DND-41 (cell line): Measurements from ENCODE around the gene ST14.

Source experiments
- ATAC-seq: fragments of 200-7000 bp; cut with Tn5 transposase; 3 replicates; pipeline ENCODE4 v1.9.1; 2021; ENCODE audit warnings: low read depth; ENCODE audit not compliant: insufficient read depth
- DNase-seq: peaks from one replicate; pipeline ENCODE4 v3.0.0-alpha.2; 2020
- H2AFZ ChIP-seq: 2 replicates; pipeline ENCODE4 v1.6.0; 2012; ENCODE audit warnings: low read depth, low read length
- H3K27ac ChIP-seq: 2 replicates; pipeline ENCODE4 v1.5.1; 2012; ENCODE audit warnings: low read length, inconsistent platforms
- H3K27me3 ChIP-seq: fragments of 200-600 bp; sonication (generic); 2 replicates; pipeline ENCODE4 v1.6.0; 2012; ENCODE audit warnings: low read length, mild to moderate bottlenecking, inconsistent platforms; ENCODE audit not compliant: insufficient read depth, poor library complexity
- H3K36me3 ChIP-seq: 2 replicates; pipeline ENCODE4 v1.5.1; 2012; ENCODE audit warnings: low read length, inconsistent platforms; ENCODE audit not compliant: insufficient read depth
- H3K4me1 ChIP-seq: 2 replicates; pipeline ENCODE4 v1.5.1; 2012; ENCODE audit warnings: mild to moderate bottlenecking, low read length; ENCODE audit not compliant: insufficient read depth
- H3K4me2 ChIP-seq: 2 replicates; pipeline ENCODE4 v1.6.0; 2012; ENCODE audit warnings: mild to moderate bottlenecking, moderate library complexity, low read length, inconsistent platforms; ENCODE audit not compliant: insufficient read depth
- H3K4me3 ChIP-seq, 2 experiments: fragments of 200-600 bp in 1 of 2; shearing (Covaris generic) in 1 of 2; 2 replicates each; pipeline ENCODE4 v1.5.1; 2012 to 2016; ENCODE audit warnings: inconsistent platforms in 2 of 2, low read length in 2 of 2, mild to moderate bottlenecking in 2 of 2, low read depth in 1 of 2, moderate library complexity in 1 of 2
- H3K79me2 ChIP-seq: 2 replicates; pipeline ENCODE4 v1.6.0; 2012; ENCODE audit warnings: low read length, inconsistent platforms; ENCODE audit not compliant: insufficient read depth
- H3K9ac ChIP-seq: 2 replicates; pipeline ENCODE4 v1.6.0; 2012; ENCODE audit warnings: low read depth, mild to moderate bottlenecking, inconsistent platforms, low read length, moderate library complexity
- H3K9me3 ChIP-seq: 2 replicates; pipeline ENCODE4 v1.5.1; 2012; ENCODE audit warnings: low read length, moderate library complexity, mild to moderate bottlenecking, inconsistent platforms; ENCODE audit not compliant: insufficient read depth, severe bottlenecking
- H4K20me1 ChIP-seq: 2 replicates; pipeline ENCODE4 v1.6.0; 2012; ENCODE audit warnings: low read length; ENCODE audit not compliant: insufficient read depth
- CTCF ChIP-seq: IDR thresholded peaks from 2 replicates; pipeline ENCODE4 v1.5.1; 2012; ENCODE audit warnings: borderline replicate concordance, low read length, moderate library complexity, mild to moderate bottlenecking; ENCODE audit not compliant: poor library complexity, severe bottlenecking; ENCODE audit errors: extremely low read depth
- EZH2 ChIP-seq: IDR thresholded peaks from 3 replicates; pipeline ENCODE4 v1.6.1; 2012; ENCODE audit warnings: borderline replicate concordance, low read depth, mild to moderate bottlenecking, moderate library complexity, low read length, inconsistent platforms; ENCODE audit not compliant: severe bottlenecking

The ST14 gene

GRCh38 chr11:130144141-130144540 is 15.4 kb upstream of the ST14 start:
- Histone ChIP-seq H3K4me3 (no peak overlapping the region), H3K27me3 (no peaks in the 10 kb centered on the region), H3K4me2 (no peak overlapping the region), H3K36me3 (peaks cover 51% of the 10 kb centered on the region), H3K27ac (no peak overlapping the region), H4K20me1 (no peaks in the 10 kb centered on the region), H3K9me3 (no peaks in the 10 kb centered on the region), H3K9ac (no peak overlapping the region), H3K79me2 (no peaks in the 10 kb centered on the region), H2AFZ (no peak overlapping the region), H3K4me1 (no peaks in the 10 kb centered on the region)
- ATAC-seq (no peak), DNase-seq (no peak)
- TF ChIP-seq EZH2 (no peak), CTCF (no peak)

- ATAC-seq (no peak), DNase-seq (no peak)
- no peak overlapping the region for H3K4me2 ChIP-seq
- no peak overlapping the region for H3K9ac ChIP-seq
- H3K79me2 ChIP-seq = no peaks in the 10 kb centered on the region
- no peaks in the 10 kb centered on the region for H3K4me1 ChIP-seq
- H3K36me3 ChIP-seq = peaks cover 44% of the 10 kb centered on the region
- H3K27ac ChIP-seq = no peak overlapping the region
- H4K20me1 ChIP-seq = no peaks in the 10 kb centered on the region
- TF ChIP-seq EZH2 (no peak), CTCF (no peak)
- H3K27me3 ChIP-seq = no peaks in the 10 kb centered on the region
- no peaks in the 10 kb centered on the region for H3K9me3 ChIP-seq
- no peak overlapping the region for H2AFZ ChIP-seq
- H3K4me3 ChIP-seq = no peak overlapping the region
Measured at GRCh38 chr11:130144861-130145281, 14.7 kb upstream of the ST14 start.

- H3K36me3 ChIP-seq = peaks cover 39% of the 10 kb centered on the region
- H3K4me1 ChIP-seq = no peaks in the 10 kb centered on the region
- ATAC-seq = no peak
- H3K4me3 ChIP-seq = no peak overlapping the region
- no peaks in the 10 kb centered on the region for H3K9me3 ChIP-seq
- TF ChIP-seq EZH2 (no peak), CTCF (no peak)
- no peaks in the 10 kb centered on the region for H3K27me3 ChIP-seq
- no peaks in the 10 kb centered on the region for H4K20me1 ChIP-seq
- no peak overlapping the region for H3K4me2 ChIP-seq
- no peaks in the 10 kb centered on the region for H3K79me2 ChIP-seq
- no peak overlapping the region for H2AFZ ChIP-seq
- DNase-seq = no peak
- H3K27ac ChIP-seq = no peak overlapping the region
- H3K9ac ChIP-seq = no peak overlapping the region
Measured at GRCh38 chr11:130145311-130145812, 14.2 kb upstream of the ST14 start.
